GM21367 (cell line): ENCODE measurements around the gene KCND3.
"Not testable (repeated sequence)": the region's sequence is repeated elsewhere in the genome, so short reads cannot be mapped to it uniquely, and the experiment has no call there.

Experiments
- ATAC-seq: cut with Tn5 transposase; IDR thresholded peaks from one replicate; pipeline ENCODE4 v1.9.1; 2021; ENCODE audit not compliant: unreplicated experiment

The KCND3 gene

GRCh38 chr1:111747282-111747734 lies 242.2 kb downstream of the KCND3 start:
- no peak for ATAC-seq

- no peak for ATAC-seq
These were observed 242.9 kb downstream of the KCND3 start for GRCh38 chr1:111746614-111746999.

GRCh38 chr1:111745675-111746613 lies 243.5 kb downstream of the KCND3 start:
- no peak for ATAC-seq

GRCh38 chr1:111743679-111744101 lies 245.8 kb downstream of the KCND3 start:
- ATAC-seq: no peak

- ATAC-seq: no peak
These were observed 246.4 kb downstream of the KCND3 start for GRCh38 chr1:111742938-111743549.

- not testable (repeated sequence) for ATAC-seq
These were observed 247.2 kb downstream of the KCND3 start for GRCh38 chr1:111742292-111742691.

- no peak for ATAC-seq
These were observed 249.3 kb downstream of the KCND3 start for GRCh38 chr1:111739925-111740765.

- peak; percentile 80 for ATAC-seq
These were observed 250.1 kb downstream of the KCND3 start, which contains the start of gene INKA2 for GRCh38 chr1:111739194-111739924. INKA2 (minus strand) TSS chr1:111739395; CDS start chr1:111739242, 153 bp downstream.

- ATAC-seq: peak; percentile 42
These were observed 250.9 kb downstream of the KCND3 start for GRCh38 chr1:111738436-111739193.

GRCh38 chr1:111738133-111738435 lies 251.4 kb downstream of the KCND3 start:
- ATAC-seq: no peak

GRCh38 chr1:111737216-111738132 lies 252.0 kb downstream of the KCND3 start:
- ATAC-seq: no peak

- ATAC-seq: no peak
These were observed 252.8 kb downstream of the KCND3 start for GRCh38 chr1:111736548-111737215.

GRCh38 chr1:111735858-111736544 lies 253.5 kb downstream of the KCND3 start:
- no peak for ATAC-seq

GRCh38 chr1:111735321-111735720 lies 254.1 kb downstream of the KCND3 start:
- ATAC-seq: no peak

GRCh38 chr1:111734856-111735255 lies 254.6 kb downstream of the KCND3 start:
- no peak for ATAC-seq

GRCh38 chr1:111734426-111734825 lies 255.0 kb downstream of the KCND3 start:
- ATAC-seq: no peak

- ATAC-seq: no peak
These were observed 255.5 kb downstream of the KCND3 start for GRCh38 chr1:111733992-111734341.
